T-cell (primary cell): ENCODE data around the gene CRACR2A. TPM values are rescaled to one million over a fixed set of nuclear protein-coding genes. Genes with fewer than 3 reads are reported as not detected.

Source experiments
- ATAC-seq, 4 experiments: fragments of 200-7000 bp in 3 of 4; fragments of 150-1000 bp in 1 of 4; cut with Tn5 transposase; replicated peaks in 1 of 4; 1 replicate in 3 of 4; 2 replicates in 1 of 4; pipeline ENCODE4 v1.10.0; 2021; ENCODE audit warnings: moderate library complexity in 3 of 4, mild to moderate bottlenecking in 2 of 4, moderate number of reproducible peaks in 1 of 4
- CTCF ChIA-PET, 2 donors: fragments of 300-600 bp; sonication (Branson Sonifier 250); formaldehyde crosslinking; loops; one replicate each; lab custom pipeline; 2022; ENCODE audit warnings: antibody characterized with exemption in 2 of 2; lab: Charles Lee
- POLR2A ChIA-PET, 2 donors: fragments of 300-600 bp; sonication (Branson Sonifier 250); formaldehyde crosslinking; loops; one replicate each; lab custom pipeline; 2022; ENCODE audit warnings: antibody characterized with exemption in 2 of 2; lab: Charles Lee
- DNase-seq, 35 experiments: peaks; one replicate each; pipeline versions ENCODE4 v3.0.0 to v3.0.0-alpha.2; 2013 to 2023
- H3K27ac ChIP-seq: one replicate; pipeline ENCODE4 v1.5.1; 2013; ENCODE audit warnings: low read length
- H3K27me3 ChIP-seq, 2 experiments: replicated peaks in 1 of 2; 1 replicate in 1 of 2; 2 replicates in 1 of 2; pipeline versions ENCODE4 v1.6.1 to v1.7.0; 2013; ENCODE audit warnings: low read length in 1 of 2, mixed read lengths in 1 of 2; ENCODE audit not compliant: control insufficient read depth in 2 of 2, insufficient read depth in 2 of 2; ENCODE audit errors: extremely low read depth in 1 of 2
- H3K36me3 ChIP-seq, 2 donors: 1 replicate in 1 of 2; 2 replicates in 1 of 2; pipeline versions ENCODE4 v1.6.1 to v1.7.0; 2013; ENCODE audit warnings: low read length in 1 of 2; ENCODE audit not compliant: control insufficient read depth in 2 of 2, insufficient read depth in 1 of 2; ENCODE audit errors: extremely low read depth in 1 of 2
- H3K4me1 ChIP-seq, 2 experiments: 1 replicate in 1 of 2; 2 replicates in 1 of 2; pipeline versions ENCODE4 v1.6.1 to v1.7.0; 2013; ENCODE audit warnings: low read length in 2 of 2, mixed read lengths in 1 of 2; ENCODE audit not compliant: insufficient read depth in 2 of 2, control insufficient read depth in 1 of 2; ENCODE audit errors: extremely low read depth in 1 of 2
- H3K4me3 ChIP-seq, 2 donors: 1 replicate in 1 of 2; 2 replicates in 1 of 2; pipeline versions ENCODE4 v1.5.1 to v1.7.0; 2013; ENCODE audit warnings: mild to moderate bottlenecking in 2 of 2, low read length in 1 of 2, moderate library complexity in 1 of 2; ENCODE audit not compliant: control insufficient read depth in 1 of 2; ENCODE audit errors: extremely low read depth in 1 of 2
- H3K9me3 ChIP-seq: 2 replicates; pipeline ENCODE4 v1.7.0; 2013
- H3K27ac Mint-ChIP-seq, 2 donors: one replicate each; pipeline ENCODE4 v1.8.0; 2020 to 2021; ENCODE audit warnings: mild to moderate bottlenecking in 2 of 2, mixed read lengths in 2 of 2
- H3K27me3 Mint-ChIP-seq, 2 donors: one replicate each; pipeline ENCODE4 v1.8.0; 2021 to 2022; ENCODE audit warnings: mixed read lengths in 2 of 2
- H3K36me3 Mint-ChIP-seq: one replicate; pipeline ENCODE4 v1.8.0; 2021; ENCODE audit warnings: mixed read lengths
- H3K4me1 Mint-ChIP-seq, 3 donors: one replicate each; pipeline ENCODE4 v1.8.0; 2020 to 2022; ENCODE audit warnings: mixed read lengths in 3 of 3, mild to moderate bottlenecking in 1 of 3
- H3K4me3 Mint-ChIP-seq, 3 donors: one replicate each; pipeline ENCODE4 v1.8.0; 2020 to 2022; ENCODE audit warnings: mild to moderate bottlenecking in 3 of 3, mixed read lengths in 3 of 3, moderate library complexity in 3 of 3
- H3K9me3 Mint-ChIP-seq, 3 donors: one replicate each; pipeline ENCODE4 v1.8.0; 2020 to 2022; ENCODE audit warnings: mixed read lengths in 3 of 3
- WGBS: methylation state at CpG from one replicate; pipeline ENCODE4 v1.1.5; 2013; ENCODE audit warnings: missing lambda C conversion rate; ENCODE audit not compliant: insufficient coverage; 5-methylcytosine and 5-hydroxymethylcytosine counted together
- total RNA-seq, 35 experiments: library from RNA in 6 of 35; stranded (reverse) in 6 of 35; fragments of 120-200 nt in 1 of 35; gene quantifications; one replicate each; pipeline versions ENCODE4 v1.2.1 to v1.2.4 and lab custom pipeline; 2013 to 2026

The CRACR2A gene
- total RNA-seq, 5 donors from 2014 or later (not counting 1 experiment from before 2014, with no cell fraction given) = 38.3 to 47.0 (median 40.6) TPM

- no peak for ATAC-seq
- H3K36me3 ChIP-seq = peaks cover 16 to 71% of the 10 kb centered on the region in 2 donors
Observed at GRCh38 chr12:3615862-3616261, 137.0 kb downstream of the CRACR2A start.

DNA sequence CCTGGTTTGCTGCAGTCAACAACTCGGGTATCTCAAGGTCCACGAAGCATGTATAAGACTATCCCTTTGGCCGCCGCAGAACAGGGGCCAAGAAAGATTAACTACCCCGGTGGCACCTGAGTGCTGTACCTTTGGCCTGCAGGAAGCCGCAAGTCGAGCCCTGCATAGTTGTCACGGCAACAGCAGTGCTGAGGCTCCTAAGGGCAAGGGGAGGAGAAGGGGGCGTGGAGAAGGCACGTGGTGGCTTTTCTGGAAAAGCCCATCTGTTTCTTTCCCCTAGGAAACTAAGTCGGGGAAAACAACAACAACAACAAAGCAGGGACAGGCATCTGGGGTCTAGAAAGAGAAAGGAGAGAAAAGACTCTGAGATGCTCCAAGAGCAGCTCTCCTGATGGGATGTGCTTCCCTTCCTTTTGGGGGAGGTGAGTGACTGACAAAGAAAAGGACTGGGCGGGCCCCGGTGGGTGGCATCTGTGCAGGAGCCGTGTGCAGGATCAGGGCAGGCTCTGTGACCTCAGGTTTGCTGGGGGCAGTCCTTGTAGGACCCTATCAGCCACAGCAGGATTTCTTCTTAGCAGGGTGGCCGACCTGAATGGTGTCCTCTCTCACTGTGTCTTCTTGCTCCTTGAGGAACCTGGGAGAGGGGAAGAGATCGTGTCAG, 138.0 kb downstream of the CRACR2A start:
- Mint-ChIP-seq H3K4me3 (no peak overlapping the region), H3K27ac (no peak overlapping the region), H3K9me3 (peaks cover 2 to 8% (median 3%) of the 10 kb centered on the region in 3 donors), H3K27me3 (no peaks in the 10 kb centered on the region), H3K4me1 (no peaks in the 10 kb centered on the region), H3K36me3 (peaks cover 88% of the 10 kb centered on the region)
- H3K9me3 ChIP-seq = no peaks in the 10 kb centered on the region
- DNase-seq (no peak), ATAC-seq (no peak)
- no peaks in the 10 kb centered on the region for H3K27me3 ChIP-seq
- ChIA-PET CTCF (no interaction called here), POLR2A (no interaction called here)
- no peaks in the 10 kb centered on the region for H3K4me1 ChIP-seq
- H3K4me3 ChIP-seq = no peak overlapping the region
- H3K27ac ChIP-seq = no peak overlapping the region
- H3K36me3 ChIP-seq = peaks cover 16 to 65% of the 10 kb centered on the region in 2 donors
- WGBS = 98% methylated on average over 8 of the region's 16 CpGs

More at GRCh38 chr12:3615862-3616261, 137.0 kb downstream of the CRACR2A start:
- ChIA-PET CTCF (no interaction called here), POLR2A (no interaction called here)
- no peaks in the 10 kb centered on the region for H3K4me1 Mint-ChIP-seq
- no peak overlapping the region for H3K27ac ChIP-seq
- H3K36me3 Mint-ChIP-seq = peaks cover 84% of the 10 kb centered on the region
- H3K4me3 ChIP-seq = no peak overlapping the region
- no peak overlapping the region for H3K27ac Mint-ChIP-seq
- no peaks in the 10 kb centered on the region for H3K27me3 Mint-ChIP-seq
- H3K4me3 Mint-ChIP-seq = no peak overlapping the region
- no peak for DNase-seq
- peaks cover 0 to 3% (median 0%) of the 10 kb centered on the region in 3 donors for H3K9me3 Mint-ChIP-seq
- no peaks in the 10 kb centered on the region for H3K27me3 ChIP-seq
- H3K9me3 ChIP-seq = no peaks in the 10 kb centered on the region
- no CpG with 5 or more reads among the region's 5 CpGs for WGBS
- no peaks in the 10 kb centered on the region for H3K4me1 ChIP-seq

DNA sequence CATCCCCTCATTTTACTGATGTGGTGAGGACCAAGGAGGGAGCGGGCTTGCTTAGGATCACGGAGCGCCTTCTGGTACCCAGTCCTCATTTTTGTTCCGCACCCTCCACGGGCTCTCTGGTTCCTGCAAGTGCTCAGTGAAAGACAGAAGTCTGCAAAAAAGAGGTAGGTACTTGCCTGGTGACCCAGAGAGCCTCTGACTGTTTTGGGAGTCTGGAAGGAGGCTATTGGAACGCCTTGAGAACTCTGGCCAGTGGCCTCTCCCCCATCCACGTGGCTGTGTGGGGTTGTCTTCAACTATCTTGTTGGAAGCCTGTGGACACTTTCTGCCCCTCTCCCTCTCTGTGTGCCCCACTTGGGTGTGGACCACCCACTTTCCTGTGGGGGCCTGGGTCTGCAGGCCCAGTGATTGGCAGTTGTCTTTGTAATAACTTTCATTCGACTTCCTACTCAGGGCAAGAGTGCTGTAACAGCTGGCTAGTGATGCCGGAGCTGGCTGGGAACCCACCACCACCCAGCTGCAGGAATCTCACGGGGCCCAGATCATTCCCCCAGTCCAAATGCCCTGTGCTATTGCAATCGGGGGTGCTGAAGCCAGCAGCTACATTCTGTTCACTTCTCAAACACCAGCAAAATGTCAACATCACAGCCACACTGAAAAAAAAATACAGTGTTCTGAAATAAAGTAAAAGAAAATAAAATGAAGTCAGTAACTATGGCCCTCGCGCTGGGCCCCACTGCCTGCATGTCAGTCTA, 139.1 kb downstream of the CRACR2A start:
- no peak overlapping the region for H3K27ac Mint-ChIP-seq
- CTCF ChIA-PET = interaction anchor here in 1 of 2 donors (0.6 kb wide), 1 partner anchor 244 kb away, joined by 3 read pairs; no protein-coding TSS in a partner anchor
- no peak overlapping the region for H3K27ac ChIP-seq

DNA sequence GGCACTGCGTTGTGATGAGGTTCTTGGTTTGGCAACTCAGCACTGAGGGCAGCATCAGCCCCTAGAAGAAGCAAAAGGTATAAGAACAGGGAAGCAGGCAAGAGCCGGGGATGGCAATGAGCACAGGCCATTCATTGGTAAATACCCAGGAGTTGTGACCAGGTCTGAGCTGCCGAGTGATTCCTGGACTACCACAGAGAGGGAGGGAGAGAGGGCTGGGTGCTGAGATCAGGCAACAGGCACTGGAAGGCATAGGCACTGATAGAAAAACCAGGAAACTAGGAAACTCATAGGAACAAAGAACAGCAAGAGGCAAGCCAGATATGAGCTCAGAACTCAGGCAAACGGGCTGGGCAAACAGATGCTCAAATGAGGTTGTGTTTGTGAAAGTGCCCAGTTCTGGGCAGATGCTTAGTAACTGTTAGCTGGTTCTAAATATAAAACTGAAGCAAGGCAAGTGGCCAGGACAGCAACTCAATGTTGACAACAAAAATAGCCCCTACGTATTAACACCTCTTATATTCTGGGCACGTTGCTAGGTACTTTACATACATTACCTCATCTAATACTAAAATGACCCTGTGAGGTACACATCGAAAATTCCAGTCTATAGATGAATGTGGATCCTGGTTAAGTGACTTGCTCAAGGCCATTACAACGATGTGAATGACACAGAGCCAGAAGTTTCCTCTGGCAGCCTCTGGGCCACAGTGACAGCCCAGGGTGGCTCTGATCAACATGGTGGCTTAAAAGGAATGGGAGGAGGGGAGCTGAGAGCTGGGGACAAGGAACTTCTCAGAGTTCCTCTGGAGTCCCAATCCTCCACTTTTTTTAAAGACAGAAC, 140.8 kb downstream of the CRACR2A start:
- DNase-seq (no peak), ATAC-seq (no peak)
- H3K4me1 Mint-ChIP-seq = peaks cover 0 to 3% (median 3%) of the 10 kb centered on the region in 3 donors
- ChIA-PET POLR2A (no interaction called here), CTCF (no interaction called here)
- H3K9me3 ChIP-seq = no peaks in the 10 kb centered on the region
- H3K36me3 ChIP-seq = peaks cover 8 to 39% of the 10 kb centered on the region in 2 donors
- H3K9me3 Mint-ChIP-seq = peaks cover 8 to 18% (median 10%) of the 10 kb centered on the region in 3 donors
- H3K27ac Mint-ChIP-seq = no peak overlapping the region
- no peaks in the 10 kb centered on the region for H3K27me3 ChIP-seq
- H3K4me3 ChIP-seq = no peak overlapping the region
- H3K36me3 Mint-ChIP-seq = peaks cover 83% of the 10 kb centered on the region
- H3K4me3 Mint-ChIP-seq = no peak overlapping the region
- WGBS = 84% methylated on average over 6 of the region's 8 CpGs
- no peak overlapping the region for H3K27ac ChIP-seq
- no peaks in the 10 kb centered on the region for H3K27me3 Mint-ChIP-seq
- no peaks in the 10 kb centered on the region for H3K4me1 ChIP-seq

More for the DNA sequence above, 139.1 kb downstream of the CRACR2A start:
- POLR2A ChIA-PET = no interaction called here
- peaks cover 91% of the 10 kb centered on the region for H3K36me3 Mint-ChIP-seq
- H3K27me3 Mint-ChIP-seq = no peaks in the 10 kb centered on the region
- Histone ChIP-seq H3K36me3 (peaks cover 10 to 55% of the 10 kb centered on the region in 2 donors), H3K4me3 (no peak overlapping the region), H3K9me3 (no peaks in the 10 kb centered on the region), H3K4me1 (no peaks in the 10 kb centered on the region), H3K27me3 (no peaks in the 10 kb centered on the region)
- no peak for DNase-seq
- peaks cover 0 to 3% (median 0%) of the 10 kb centered on the region in 3 donors for H3K4me1 Mint-ChIP-seq
- no peak for ATAC-seq
- H3K4me3 Mint-ChIP-seq = no peak overlapping the region
- H3K9me3 Mint-ChIP-seq = peaks cover 8 to 18% (median 10%) of the 10 kb centered on the region in 3 donors
- 100% methylated on average over 2 of the region's 13 CpGs for WGBS

DNA sequence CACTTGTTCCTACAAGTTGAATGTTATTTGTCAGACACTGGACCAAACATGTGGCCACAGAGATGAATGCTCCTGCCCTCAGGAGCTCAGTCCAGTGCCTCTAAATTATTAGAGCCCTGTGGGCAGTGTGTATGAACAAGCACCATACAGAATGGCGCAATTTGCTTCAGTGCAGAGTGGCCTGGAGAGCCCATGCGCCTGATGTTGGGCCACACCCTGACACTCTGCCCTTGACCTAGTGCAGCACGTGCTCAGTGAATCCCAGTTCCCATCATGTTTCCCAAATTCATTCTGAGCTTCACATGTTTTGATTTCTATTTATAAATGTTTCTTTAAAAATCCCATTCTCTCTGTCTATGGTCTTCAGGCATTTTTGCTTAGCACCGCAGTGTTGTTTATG, 145.1 kb downstream of the CRACR2A start:
- no peaks in the 10 kb centered on the region for H3K4me1 ChIP-seq
- POLR2A ChIA-PET = no interaction called here

More for the DNA sequence above, 145.1 kb downstream of the CRACR2A start:
- Histone ChIP-seq H3K27me3 (peaks cover 0 to 3% of the 10 kb centered on the region in 2 experiments), H3K9me3 (no peaks in the 10 kb centered on the region), H3K36me3 (peaks cover 0 to 2% of the 10 kb centered on the region in 2 donors), H3K27ac (no peak overlapping the region), H3K4me3 (no peak overlapping the region)
- H3K27ac Mint-ChIP-seq = no peak overlapping the region
- H3K27me3 Mint-ChIP-seq = no peaks in the 10 kb centered on the region
- peaks cover 0 to 13% (median 3%) of the 10 kb centered on the region in 3 donors for H3K4me1 Mint-ChIP-seq
- peaks cover 8 to 18% (median 10%) of the 10 kb centered on the region in 3 donors for H3K9me3 Mint-ChIP-seq
- DNase-seq (no peak), ATAC-seq (no peak)
- H3K36me3 Mint-ChIP-seq = peaks cover 44% of the 10 kb centered on the region
- CTCF ChIA-PET = no interaction called here
- 100% methylated on average over 1 of the region's 4 CpGs for WGBS
- H3K4me3 Mint-ChIP-seq = no peak overlapping the region
